ENCODE measurements around the gene FN1.

DNA sequence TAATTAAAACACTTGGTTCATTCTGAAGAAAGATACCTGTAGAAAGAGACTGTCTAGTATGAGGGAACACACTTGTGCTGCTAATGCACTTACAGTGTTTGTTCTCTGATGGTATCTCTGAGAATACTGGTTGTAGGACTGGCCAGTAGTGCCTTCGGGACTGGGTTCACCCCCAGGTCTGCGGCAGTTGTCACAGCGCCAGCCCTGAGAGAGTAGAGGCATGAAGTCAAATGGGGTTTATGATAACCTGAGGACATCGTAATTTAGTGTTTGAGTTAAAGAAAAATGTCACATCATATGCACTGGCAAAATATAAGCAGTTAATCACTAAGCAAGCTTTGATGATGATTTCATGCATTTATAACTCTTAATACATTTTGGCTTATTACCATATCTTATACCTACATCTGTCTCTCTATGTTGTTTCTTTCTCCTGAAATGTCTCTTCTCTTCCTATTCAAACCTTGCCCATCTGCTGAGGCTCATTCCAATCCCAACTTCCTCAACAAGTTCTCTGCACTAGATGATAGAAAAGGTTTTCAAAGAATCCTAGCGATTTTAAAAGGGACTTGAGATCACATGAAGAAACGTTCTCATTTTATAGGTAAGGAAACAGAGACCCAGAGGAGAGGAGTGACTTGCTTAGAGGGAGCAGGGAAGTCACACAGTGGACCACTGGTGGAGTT lies 73.8 kb downstream of the FN1 start:
- TF ChIP-seq, protein P1, sequence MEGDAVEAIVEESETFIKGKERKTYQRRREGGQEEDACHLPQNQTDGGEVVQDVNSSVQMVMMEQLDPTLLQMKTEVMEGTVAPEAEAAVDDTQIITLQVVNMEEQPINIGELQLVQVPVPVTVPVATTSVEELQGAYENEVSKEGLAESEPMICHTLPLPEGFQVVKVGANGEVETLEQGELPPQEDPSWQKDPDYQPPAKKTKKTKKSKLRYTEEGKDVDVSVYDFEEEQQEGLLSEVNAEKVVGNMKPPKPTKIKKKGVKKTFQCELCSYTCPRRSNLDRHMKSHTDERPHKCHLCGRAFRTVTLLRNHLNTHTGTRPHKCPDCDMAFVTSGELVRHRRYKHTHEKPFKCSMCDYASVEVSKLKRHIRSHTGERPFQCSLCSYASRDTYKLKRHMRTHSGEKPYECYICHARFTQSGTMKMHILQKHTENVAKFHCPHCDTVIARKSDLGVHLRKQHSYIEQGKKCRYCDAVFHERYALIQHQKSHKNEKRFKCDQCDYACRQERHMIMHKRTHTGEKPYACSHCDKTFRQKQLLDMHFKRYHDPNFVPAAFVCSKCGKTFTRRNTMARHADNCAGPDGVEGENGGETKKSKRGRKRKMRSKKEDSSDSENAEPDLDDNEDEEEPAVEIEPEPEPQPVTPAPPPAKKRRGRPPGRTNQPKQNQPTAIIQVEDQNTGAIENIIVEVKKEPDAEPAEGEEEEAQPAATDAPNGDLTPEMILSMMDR (IDR thresholded peaks at IDR 0.05 in 4 of 5, conservative IDR thresholded peaks at IDR 0.05 in 1 of 5): no peak
- TF ChIP-seq POLR2A (IDR thresholded peaks at IDR 0.05): no peak

Data from gastrocnemius medialis (tissue), 4 donors.